Prostate gland (tissue), 2 donors: ENCODE measurements around the gene KIF5A. TPM values are rescaled to one million over a fixed set of nuclear protein-coding genes. Genes with fewer than 3 reads are reported as not detected.

ENCODE experiments used
- DNase-seq: peaks from one replicate; pipeline ENCODE4 v3.0.0-alpha.2; 2019; ENCODE audit warnings: low spot score
- H3K27ac ChIP-seq, 2 donors: fragments of 200-600 bp; sonication (generic); 2 replicates each; pipeline ENCODE4 v1.5.1; 2017 to 2019
- H3K27me3 ChIP-seq: fragments of 200-600 bp; sonication (generic); replicated peaks from 2 replicates; pipeline ENCODE4 v1.5.1; 2019; ENCODE audit not compliant: insufficient read depth
- H3K36me3 ChIP-seq, 2 donors: fragments of 200-600 bp; sonication (generic); 1 replicate in 1 of 2; 2 replicates in 1 of 2; pipeline versions ENCODE4 v1.5.1 to v1.8.1; 2017 to 2019
- H3K4me1 ChIP-seq: fragments of 200-600 bp; sonication (generic); replicated peaks from 2 replicates; pipeline ENCODE4 v1.5.1; 2019
- H3K4me3 ChIP-seq, 2 donors: fragments of 200-600 bp; sonication (generic); 2 replicates each; pipeline ENCODE4 v1.5.1; 2017 to 2019
- H3K9me3 ChIP-seq: fragments of 200-600 bp; sonication (generic); 2 replicates; pipeline ENCODE4 v1.5.1; 2017
- CTCF ChIP-seq, 4 experiments: fragments of 200-600 bp in 2 of 4; fragments of 450-650 bp in 2 of 4; sonication (generic) in 2 of 4; IDR thresholded peaks; 1 replicate in 3 of 4; 2 replicates in 1 of 4; pipeline ENCODE4 v1.5.1; 2016 to 2019; ENCODE audit warnings: antibody characterized with exemption in 4 of 4, mild to moderate bottlenecking in 2 of 4, moderate library complexity in 2 of 4
- POLR2A ChIP-seq: fragments of 450-650 bp; IDR thresholded peaks from one replicate; pipeline ENCODE4 v1.6.1; 2016; ENCODE audit warnings: antibody characterized with exemption, mild to moderate bottlenecking
- POLR2AphosphoS5 ChIP-seq: sonication (generic); formaldehyde crosslinking; IDR thresholded peaks from one replicate; pipeline ENCODE4 v1.6.1; 2017; ENCODE audit warnings: antibody characterized with exemption
- WGBS: methylation state at CpG from one replicate; pipeline ENCODE4 v1.1.5; 2018; 5-methylcytosine and 5-hydroxymethylcytosine counted together
- intact Hi-C: fragments of 100-400 bp; cut with DNase I; formaldehyde crosslinking; loops from one replicate; pipeline ENCODE4 v1.14.2; 2022
- total RNA-seq, 2 donors: library from RNA; depleted of rRNA; stranded (reverse); fragments of >200 nt; gene quantifications; one replicate each; pipeline ENCODE4 v1.1.0, GENCODE V29; 2016

The KIF5A gene
- total RNA-seq, 2 donors from 2014 or later, result 0.50 to 3.7 TPM

- Histone ChIP-seq H3K4me3 (no peak overlapping the region), H3K4me1 (no peaks in the 10 kb centered on the region), H3K27me3 (peaks cover 13% of the 10 kb centered on the region), H3K9me3 (no peaks in the 10 kb centered on the region), H3K27ac (no peak overlapping the region), H3K36me3 (no peaks in the 10 kb centered on the region)
- TF ChIP-seq POLR2AphosphoS5 (no peak), POLR2A (no peak), CTCF (IDR thresholded peaks at IDR 0.05) (no peak)
- WGBS, result 73% methylated on average over 2 of the region's 2 CpGs
- intact Hi-C loops, result no loop called here
- no peak for DNase-seq
Observed at GRCh38 chr12:57552306-57552651, 2.4 kb downstream of the KIF5A start.

DNA sequence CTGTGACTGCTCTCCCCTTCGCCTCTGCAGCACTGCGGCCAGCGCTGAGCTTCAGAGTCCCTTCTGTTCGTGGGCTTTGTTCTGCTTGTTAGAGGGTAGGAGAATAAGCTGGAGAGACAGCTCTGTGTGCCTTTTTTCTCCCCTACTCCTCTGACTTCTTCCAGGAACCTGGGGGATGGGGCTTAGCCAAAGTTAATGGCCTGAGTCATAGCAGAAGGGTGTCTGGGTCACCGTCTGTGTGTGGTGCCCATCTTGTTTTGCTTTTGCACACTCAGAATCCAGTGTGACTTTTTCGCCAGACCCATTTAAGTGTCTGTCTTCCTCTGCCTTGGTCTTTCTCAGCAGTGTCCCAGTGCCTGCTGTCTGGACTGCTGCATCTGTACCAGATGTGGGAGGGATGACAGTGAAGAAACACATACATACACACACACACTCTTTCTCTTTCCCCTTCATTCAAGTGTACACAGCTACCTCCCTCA lies 3.0 kb downstream of the KIF5A start:
- TF ChIP-seq POLR2AphosphoS5 (no peak), POLR2A (no peak), CTCF (IDR thresholded peaks at IDR 0.05) (no peak)
- Histone ChIP-seq H3K4me1 (no peaks in the 10 kb centered on the region), H3K9me3 (no peaks in the 10 kb centered on the region), H3K27me3 (peaks cover 13% of the 10 kb centered on the region), H3K4me3 (no peak overlapping the region), H3K27ac (no peak overlapping the region), H3K36me3 (no peaks in the 10 kb centered on the region)
- WGBS, result 55% methylated on average over 6 of the region's 6 CpGs
- intact Hi-C loops, result no loop called here
- no peak for DNase-seq

GRCh38 chr12:57553343-57554202 lies 3.7 kb downstream of the KIF5A start:
- Histone ChIP-seq H3K4me1 (no peaks in the 10 kb centered on the region), H3K27ac (no peak overlapping the region), H3K36me3 (no peaks in the 10 kb centered on the region), H3K27me3 (peaks cover 12% of the 10 kb centered on the region), H3K9me3 (no peaks in the 10 kb centered on the region), H3K4me3 (no peak overlapping the region)
- TF ChIP-seq CTCF (IDR thresholded peaks at IDR 0.05) (no peak), POLR2A (no peak), POLR2AphosphoS5 (no peak)
- WGBS, result 49% methylated on average over 7 of the region's 7 CpGs
- intact Hi-C loops, result no loop called here
- no peak for DNase-seq

DNA sequence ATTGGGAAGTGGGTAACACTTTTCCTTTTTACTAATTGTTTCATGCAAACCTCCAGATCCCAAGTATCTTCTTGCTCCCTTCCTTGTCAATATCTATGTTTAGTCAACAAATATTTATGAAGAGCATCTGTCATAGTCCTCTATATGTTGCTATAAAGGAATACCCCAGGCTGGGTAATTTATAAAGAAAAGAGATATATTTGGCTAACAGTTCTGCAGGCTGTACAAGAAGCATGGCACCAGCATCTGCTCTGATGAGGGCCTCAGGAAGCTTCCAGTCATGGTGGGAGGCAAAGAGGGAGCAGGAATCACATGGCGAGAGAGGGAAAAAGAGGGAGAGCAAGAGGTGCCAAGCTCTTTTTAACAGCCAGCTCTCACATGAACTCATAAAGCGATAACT lies 4.6 kb downstream of the KIF5A start:
- 92% methylated on average over 2 of the region's 2 CpGs for WGBS

More for the DNA sequence above, 4.6 kb downstream of the KIF5A start:
- no peaks in the 10 kb centered on the region for H3K9me3 ChIP-seq
- TF ChIP-seq CTCF (IDR thresholded peaks at IDR 0.05) (no peak), POLR2AphosphoS5 (no peak), POLR2A (no peak)
- intact Hi-C loops, result no loop called here
- H3K4me1 ChIP-seq, result no peaks in the 10 kb centered on the region
- peaks cover 10% of the 10 kb centered on the region for H3K27me3 ChIP-seq
- no peak overlapping the region for H3K4me3 ChIP-seq
- DNase-seq, result no peak
- H3K36me3 ChIP-seq, result no peaks in the 10 kb centered on the region
- H3K27ac ChIP-seq, result no peak overlapping the region
